Loucy (cell line): ENCODE data around the gene PDE3B.

Experiments
- H2AFZ ChIP-seq: fragments of 200-600 bp; sonication (generic); 2 replicates; pipeline ENCODE4 v1.6.0; 2016; ENCODE audit warnings: antibody characterized with exemption, mild to moderate bottlenecking, low read length, moderate library complexity
- H3F3A ChIP-seq: fragments of 200-600 bp; 2 replicates; pipeline ENCODE4 v1.6.0; 2016; ENCODE audit warnings: antibody characterized with exemption, low read depth, mild to moderate bottlenecking
- H3K27me3 ChIP-seq: fragments of 200-600 bp; sonication (generic); 2 replicates; pipeline ENCODE4 v1.6.1; 2014; ENCODE audit warnings: low read length, mild to moderate bottlenecking; ENCODE audit not compliant: insufficient read depth, poor library complexity, severe bottlenecking
- H3K36me3 ChIP-seq: fragments of 200-600 bp; sonication (generic); 2 replicates; pipeline ENCODE4 v1.6.1; 2016; ENCODE audit warnings: low read length; ENCODE audit not compliant: insufficient read depth
- H3K4me1 ChIP-seq: fragments of 200-600 bp; sonication (generic); 2 replicates; pipeline ENCODE4 v1.5.1; 2014; ENCODE audit warnings: low read length, mild to moderate bottlenecking; ENCODE audit not compliant: insufficient read depth, poor library complexity, severe bottlenecking
- H3K4me2 ChIP-seq: fragments of 200-600 bp; sonication (generic); 2 replicates; pipeline ENCODE4 v1.6.0; 2014; ENCODE audit warnings: antibody characterized with exemption, low read length, low read depth, mild to moderate bottlenecking; ENCODE audit not compliant: poor library complexity, severe bottlenecking
- H3K4me3 ChIP-seq: fragments of 200-600 bp; sonication (generic); 2 replicates; pipeline ENCODE4 v1.5.1; 2014; ENCODE audit warnings: low read length, mild to moderate bottlenecking, mixed read lengths; ENCODE audit not compliant: poor library complexity, severe bottlenecking
- H3K79me2 ChIP-seq: fragments of 200-600 bp; sonication (generic); 2 replicates; pipeline ENCODE4 v1.6.1; 2014; ENCODE audit warnings: low read length; ENCODE audit not compliant: insufficient read depth
- H3K9ac ChIP-seq: fragments of 200-600 bp; sonication (generic); 2 replicates; pipeline ENCODE4 v1.6.0; 2014; ENCODE audit warnings: mild to moderate bottlenecking, low read depth, low read length, moderate library complexity; ENCODE audit not compliant: poor library complexity, severe bottlenecking
- H3K9me2 ChIP-seq: fragments of 200-600 bp; sonication (generic); replicated peaks from 2 replicates; pipeline ENCODE4 v1.6.1; 2016; ENCODE audit warnings: low read depth, low read length, mixed read lengths
- H3K9me3 ChIP-seq: fragments of 200-600 bp; sonication (generic); 2 replicates; pipeline ENCODE4 v1.6.1; 2014; ENCODE audit warnings: mild to moderate bottlenecking, antibody characterized with exemption, low read length, low read depth; ENCODE audit not compliant: insufficient read depth
- H4K20me1 ChIP-seq: fragments of 200-600 bp; sonication (generic); 2 replicates; pipeline ENCODE4 v1.6.0; 2014; ENCODE audit warnings: antibody characterized with exemption, low read length, mild to moderate bottlenecking; ENCODE audit not compliant: insufficient read depth, poor library complexity, severe bottlenecking
- EZH2phosphoT487 ChIP-seq: fragments of 200-600 bp; IDR thresholded peaks from 2 replicates; pipeline ENCODE4 v1.6.1; 2018; ENCODE audit warnings: antibody characterized with exemption, mild to moderate bottlenecking, moderate library complexity, borderline replicate concordance
- TF ChIP-seq, protein P1 (sequence below): fragments of 200-600 bp; sonication (generic); conservative IDR thresholded peaks from 2 replicates; pipeline ENCODE4 v1.5.1; 2014; ENCODE audit warnings: mild to moderate bottlenecking, antibody characterized with exemption, low read length

Gene PDE3B

DNA sequence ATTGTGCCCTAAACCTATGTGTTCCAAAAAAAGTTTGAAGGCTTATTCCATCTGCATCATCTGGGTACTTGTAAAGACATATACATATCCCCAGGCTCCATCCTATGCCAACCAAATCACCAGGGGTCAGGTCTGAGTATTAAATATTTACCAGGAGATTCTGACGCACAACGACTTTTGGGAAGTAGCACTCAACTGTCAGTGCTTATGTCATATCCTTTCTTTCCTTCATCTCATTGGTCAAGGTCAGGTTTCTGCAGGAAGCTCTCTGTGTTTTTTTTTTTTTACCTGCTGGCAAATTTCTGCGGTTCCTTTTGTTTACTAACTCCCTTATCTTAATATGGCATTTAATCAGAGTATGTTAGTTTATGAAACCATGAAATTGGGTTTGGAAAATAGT lies 270.9 kb downstream of the PDE3B start:
- H3K9ac ChIP-seq = no peak overlapping the region
- no peak overlapping the region for H3K4me2 ChIP-seq
- H3K79me2 ChIP-seq = no peaks in the 10 kb centered on the region
- no peak overlapping the region for H2AFZ ChIP-seq
- H3K4me3 ChIP-seq = no peak overlapping the region
- TF ChIP-seq EZH2phosphoT487 = no peak
- H3K4me1 ChIP-seq = no peaks in the 10 kb centered on the region
- no peaks in the 10 kb centered on the region for H3K9me2 ChIP-seq
- no peaks in the 10 kb centered on the region; the same call in 1 of the 2 replicates for H3K9me3 ChIP-seq
- H3K36me3 ChIP-seq = no peaks in the 10 kb centered on the region
- no peaks in the 10 kb centered on the region for H4K20me1 ChIP-seq
- H3F3A ChIP-seq = no peaks in the 10 kb centered on the region
- H3K27me3 ChIP-seq = no peaks in the 10 kb centered on the region

DNA sequence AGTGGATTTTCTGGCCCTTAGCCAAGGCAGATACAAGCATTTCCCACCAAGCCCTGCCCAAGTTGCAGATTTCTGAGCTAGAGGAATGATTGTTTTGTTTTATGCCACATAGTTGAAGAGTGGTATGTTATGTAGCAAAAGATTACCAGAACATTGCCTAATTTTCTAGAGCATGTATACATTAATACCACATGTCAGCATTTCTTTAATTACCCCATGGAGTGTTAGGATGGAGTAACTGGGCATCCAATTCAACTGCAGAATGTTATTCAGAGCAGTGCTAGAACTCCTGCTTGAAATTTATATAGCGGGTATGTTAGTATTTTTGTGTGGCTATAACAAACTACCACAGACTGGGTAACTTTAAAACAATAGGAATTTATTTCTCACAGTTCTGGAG lies 272.8 kb downstream of the PDE3B start:
- no peaks in the 10 kb centered on the region for H3K4me1 ChIP-seq

More for the DNA sequence above, 272.8 kb downstream of the PDE3B start:
- H3K4me2 ChIP-seq = no peak overlapping the region
- H3F3A ChIP-seq = no peaks in the 10 kb centered on the region
- H4K20me1 ChIP-seq = no peaks in the 10 kb centered on the region
- TF ChIP-seq, protein P1, sequence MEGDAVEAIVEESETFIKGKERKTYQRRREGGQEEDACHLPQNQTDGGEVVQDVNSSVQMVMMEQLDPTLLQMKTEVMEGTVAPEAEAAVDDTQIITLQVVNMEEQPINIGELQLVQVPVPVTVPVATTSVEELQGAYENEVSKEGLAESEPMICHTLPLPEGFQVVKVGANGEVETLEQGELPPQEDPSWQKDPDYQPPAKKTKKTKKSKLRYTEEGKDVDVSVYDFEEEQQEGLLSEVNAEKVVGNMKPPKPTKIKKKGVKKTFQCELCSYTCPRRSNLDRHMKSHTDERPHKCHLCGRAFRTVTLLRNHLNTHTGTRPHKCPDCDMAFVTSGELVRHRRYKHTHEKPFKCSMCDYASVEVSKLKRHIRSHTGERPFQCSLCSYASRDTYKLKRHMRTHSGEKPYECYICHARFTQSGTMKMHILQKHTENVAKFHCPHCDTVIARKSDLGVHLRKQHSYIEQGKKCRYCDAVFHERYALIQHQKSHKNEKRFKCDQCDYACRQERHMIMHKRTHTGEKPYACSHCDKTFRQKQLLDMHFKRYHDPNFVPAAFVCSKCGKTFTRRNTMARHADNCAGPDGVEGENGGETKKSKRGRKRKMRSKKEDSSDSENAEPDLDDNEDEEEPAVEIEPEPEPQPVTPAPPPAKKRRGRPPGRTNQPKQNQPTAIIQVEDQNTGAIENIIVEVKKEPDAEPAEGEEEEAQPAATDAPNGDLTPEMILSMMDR = no peak
- no peak for TF ChIP-seq EZH2phosphoT487
- H3K9me2 ChIP-seq = no peaks in the 10 kb centered on the region
- no peaks in the 10 kb centered on the region for H3K36me3 ChIP-seq
- no peaks in the 10 kb centered on the region for H3K27me3 ChIP-seq
- no peaks in the 10 kb centered on the region for H3K79me2 ChIP-seq
- H3K4me3 ChIP-seq = no peak overlapping the region
- H3K9me3 ChIP-seq = no peaks in the 10 kb centered on the region; the same call in 1 of the 2 replicates
- H2AFZ ChIP-seq = no peak overlapping the region
- H3K9ac ChIP-seq = no peak overlapping the region
